ENCODE measurements around the gene CSE1L.
"Not testable (repeated sequence)": the region's sequence is repeated elsewhere in the genome, so short reads cannot be mapped to it uniquely, and the experiment has no call there.

Gene CSE1L

GRCh38 chr20:49063279-49063678 is 17.2 kb downstream of the CSE1L start:
- DNase-seq (ENCODE audit: low read depth) = no peak

- no peak for DNase-seq (ENCODE audit: low read depth)
Observed at GRCh38 chr20:49074521-49074920, 28.4 kb downstream of the CSE1L start.

DNA sequence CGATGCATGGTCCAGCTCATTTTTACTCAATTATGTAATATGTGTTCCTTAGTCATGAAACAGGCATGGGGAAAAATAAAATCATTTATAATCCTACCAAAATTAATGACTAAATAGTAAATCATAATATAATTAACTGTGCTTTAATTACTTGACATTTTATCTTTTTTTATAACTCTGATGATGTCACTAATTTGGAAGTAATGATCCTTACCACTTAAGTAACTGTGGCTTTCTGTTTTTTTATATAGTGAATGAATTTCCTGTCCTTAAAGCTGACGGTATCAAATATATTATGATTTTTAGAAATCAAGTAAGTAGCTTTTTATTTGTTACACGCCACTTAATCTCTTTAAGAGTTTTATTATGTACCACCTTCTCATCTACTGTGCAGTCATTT is 32.2 kb downstream of the CSE1L start:
- no peak for DNase-seq (ENCODE audit: low read depth)

- not testable (repeated sequence) for DNase-seq (ENCODE audit: low read depth)
Observed at GRCh38 chr20:49082295-49082694, 36.2 kb downstream of the CSE1L start.

DNA sequence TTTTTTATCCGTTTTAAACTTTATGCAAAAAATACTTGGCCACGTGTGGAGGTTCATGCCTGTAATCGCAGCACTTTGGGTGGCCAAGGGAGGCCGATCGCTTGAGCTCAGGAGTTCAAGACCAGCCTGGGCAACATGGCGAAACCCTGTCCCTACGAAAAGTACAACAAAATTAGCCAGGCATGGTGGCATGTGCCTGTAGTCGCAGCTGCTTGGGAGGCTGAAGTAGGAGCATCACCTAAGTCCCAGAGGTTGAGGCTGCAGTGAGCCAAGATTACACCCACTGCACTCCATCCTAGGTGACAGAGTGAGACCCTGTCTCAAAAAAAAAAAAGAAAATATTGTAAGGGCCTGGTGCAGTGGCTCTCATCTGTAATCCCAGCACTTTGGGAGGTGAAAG is 45.0 kb downstream of the CSE1L start:
- no peak for DNase-seq (ENCODE audit: low read depth)

DNA sequence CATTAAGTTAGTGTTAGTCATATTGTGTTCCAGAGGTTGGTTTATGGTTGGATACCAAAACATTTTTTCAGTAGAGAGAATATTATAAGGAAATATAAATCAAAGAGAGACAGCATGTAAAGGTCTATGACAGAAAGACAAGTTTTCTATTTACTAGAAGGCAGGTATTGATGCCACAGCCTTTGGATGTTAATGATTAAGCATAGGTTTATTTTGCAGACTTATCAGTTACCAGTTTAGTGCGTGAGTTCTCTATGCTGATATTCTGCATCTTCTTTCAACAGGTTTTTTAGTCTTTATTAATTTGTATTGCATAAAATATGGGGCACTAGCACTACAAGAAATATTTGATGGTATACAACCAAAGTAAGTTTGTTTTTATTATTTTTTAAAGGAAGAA is 45.6 kb downstream of the CSE1L start:
- DNase-seq (ENCODE audit: low read depth) = no peak

DNA sequence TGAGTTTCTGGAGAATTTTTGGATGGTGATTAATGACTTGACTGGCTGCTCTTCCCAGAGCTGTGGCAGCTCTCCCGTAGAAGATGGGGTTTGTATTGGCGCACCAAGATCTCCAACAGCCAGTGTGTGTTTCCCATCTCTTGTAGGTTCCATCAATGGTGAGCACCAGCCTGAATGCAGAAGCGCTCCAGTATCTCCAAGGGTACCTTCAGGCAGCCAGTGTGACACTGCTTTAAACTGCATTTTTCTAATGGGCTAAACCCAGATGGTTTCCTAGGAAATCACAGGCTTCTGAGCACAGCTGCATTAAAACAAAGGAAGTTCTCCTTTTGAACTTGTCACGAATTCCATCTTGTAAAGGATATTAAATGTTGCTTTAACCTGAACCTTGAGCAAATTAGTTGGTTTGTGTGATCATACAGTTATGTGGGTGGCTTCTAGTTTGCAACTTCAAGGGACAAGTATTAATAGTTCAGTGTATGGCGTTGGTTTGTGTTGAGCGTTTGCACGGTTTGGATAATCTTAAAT is 50.2 kb downstream of the CSE1L start:
- DNase-seq (ENCODE audit: low read depth) = no peak

DNA sequence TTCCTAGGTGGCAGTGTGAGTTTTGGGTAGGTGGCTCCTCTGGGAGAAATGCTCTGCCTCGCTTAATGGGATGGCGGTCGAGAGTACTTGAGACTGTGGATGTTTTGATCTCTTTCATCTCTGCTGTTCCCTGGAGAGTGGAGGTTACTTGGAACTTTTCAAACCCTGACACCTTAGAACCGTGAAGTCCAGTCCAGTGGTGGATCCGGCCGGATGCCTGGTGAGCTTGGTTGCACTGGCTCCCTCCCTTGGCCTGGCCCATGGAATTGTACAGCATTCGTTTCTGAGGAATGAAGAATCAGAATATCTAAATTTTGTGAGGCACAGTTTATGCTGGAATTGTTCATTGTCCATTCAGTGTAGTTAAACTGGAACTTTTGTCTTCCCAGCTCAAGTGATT is 51.0 kb downstream of the CSE1L start:
- DNase-seq (ENCODE audit: low read depth) = no peak

DNA sequence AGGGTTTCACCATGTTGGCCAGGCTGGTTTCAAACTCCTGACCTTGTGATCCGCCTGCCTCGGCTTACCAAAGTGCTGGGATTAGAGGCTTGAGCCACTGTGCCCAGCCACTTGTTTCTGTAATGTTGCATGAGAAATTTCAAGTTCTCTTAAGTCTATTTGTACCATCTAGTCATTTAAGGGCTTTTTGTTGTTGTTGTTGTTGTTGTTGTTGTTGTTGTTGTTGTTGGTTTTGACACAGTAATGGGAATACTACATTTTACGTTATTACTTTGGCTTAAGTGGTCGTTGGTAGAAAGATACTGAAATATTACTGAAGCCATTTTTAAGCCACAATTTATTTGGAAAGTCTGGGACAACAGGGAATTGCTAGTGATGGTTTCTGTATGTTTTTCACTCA is 52.0 kb downstream of the CSE1L start:
- DNase-seq (ENCODE audit: low read depth) = no peak

DNA sequence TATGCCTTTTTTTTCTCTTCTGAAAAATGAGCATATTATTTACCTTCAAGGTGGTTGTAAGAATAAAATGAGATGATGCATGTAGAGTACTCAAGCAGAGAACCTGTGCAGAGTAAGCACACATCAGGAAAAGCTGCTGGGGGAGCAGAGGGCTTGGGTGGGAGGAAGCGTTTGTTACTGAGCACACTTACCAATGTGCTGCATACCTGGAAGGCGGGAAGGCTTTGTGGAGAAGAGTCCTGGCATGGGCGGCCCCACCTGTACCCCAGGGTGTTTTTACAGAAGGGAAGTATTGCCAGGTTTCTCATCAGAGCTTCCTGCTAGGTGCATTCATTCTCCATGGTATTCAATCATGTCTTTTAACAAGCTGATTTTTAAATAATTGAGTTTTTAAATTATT is 52.9 kb downstream of the CSE1L start:
- no peak for DNase-seq (ENCODE audit: low read depth)

- not testable (repeated sequence) for DNase-seq (ENCODE audit: low read depth)
Observed at GRCh38 chr20:49100292-49100691, 54.2 kb downstream of the CSE1L start.

- no peak for DNase-seq (ENCODE audit: low read depth)
Observed at GRCh38 chr20:49100972-49101371, 54.9 kb downstream of the CSE1L start.

- DNase-seq (ENCODE audit: low read depth) = no peak
Observed at GRCh38 chr20:49103019-49103418, 56.9 kb downstream of the CSE1L start.

- no peak for DNase-seq (ENCODE audit: low read depth)
Observed at GRCh38 chr20:49103647-49104364, 57.7 kb downstream of the CSE1L start.

GRCh38 chr20:49104365-49104648 is 58.2 kb downstream of the CSE1L start:
- no peak for DNase-seq (ENCODE audit: low read depth)

GRCh38 chr20:49104979-49105547 is 59.0 kb downstream of the CSE1L start:
- DNase-seq (ENCODE audit: low read depth) = not testable (repeated sequence)

DNA sequence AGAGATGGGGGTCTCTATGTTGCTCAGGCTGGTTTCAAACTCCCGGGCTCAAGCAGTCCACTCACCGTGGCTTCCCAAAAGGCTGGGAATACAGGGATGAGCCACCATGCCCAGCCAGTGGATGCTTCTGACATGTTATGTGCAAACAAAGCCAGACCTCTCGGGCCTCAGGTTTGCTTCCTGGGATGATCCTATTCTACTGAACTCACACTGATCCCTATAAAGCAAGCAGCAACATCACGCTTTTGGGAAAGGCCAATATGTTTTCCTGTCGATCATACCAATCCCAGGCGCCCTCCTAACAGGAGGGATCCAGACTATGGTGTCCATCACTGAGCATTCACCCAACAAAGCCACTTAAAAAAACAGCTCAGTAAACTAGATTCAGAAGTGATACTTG is 60.2 kb downstream of the CSE1L start:
- no peak for DNase-seq (ENCODE audit: low read depth)

DNA sequence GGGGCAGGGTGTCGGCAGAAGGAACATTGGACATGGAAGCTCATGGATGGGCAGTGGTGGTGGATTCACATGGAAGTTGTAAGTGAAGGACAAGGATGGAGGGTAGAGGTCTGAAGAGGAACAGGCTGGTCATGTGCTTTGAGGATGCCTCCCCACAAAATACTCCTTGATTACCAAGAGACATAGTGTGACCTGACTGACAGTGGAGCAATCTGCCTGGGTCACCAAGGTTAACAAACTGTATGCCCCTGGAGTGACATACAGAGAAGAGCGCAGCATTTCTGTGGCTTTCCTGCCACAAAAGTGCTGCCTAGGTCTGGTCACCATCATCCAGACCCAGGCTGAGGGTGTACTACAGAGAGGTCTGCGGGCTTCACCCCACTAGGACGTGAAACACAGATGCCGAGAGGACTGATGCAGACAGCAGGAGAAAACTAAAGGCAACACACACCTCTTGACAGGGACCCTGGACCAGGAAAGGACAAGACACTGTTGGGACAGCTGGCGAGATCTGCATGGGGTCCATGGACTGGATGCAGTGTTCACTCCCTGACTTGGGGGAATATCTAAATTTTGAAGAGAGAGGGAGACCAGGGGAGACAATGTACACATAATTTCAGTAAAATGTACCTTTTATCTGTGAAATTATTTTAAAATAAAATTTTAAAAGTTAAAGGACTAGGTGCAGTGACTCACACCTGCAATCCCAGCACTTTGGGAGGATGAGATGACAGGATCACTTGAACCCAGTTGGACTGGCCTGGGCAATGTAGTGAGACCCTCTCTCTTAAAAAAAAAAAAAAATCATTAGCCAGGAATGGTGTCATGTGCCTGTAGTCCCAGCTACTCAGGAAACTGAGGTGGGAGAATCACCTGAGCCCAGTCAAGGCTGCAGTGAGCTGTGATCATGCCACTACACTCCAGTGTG is 64.9 kb downstream of the CSE1L start:
- no peak for DNase-seq (ENCODE audit: low read depth)

DNA sequence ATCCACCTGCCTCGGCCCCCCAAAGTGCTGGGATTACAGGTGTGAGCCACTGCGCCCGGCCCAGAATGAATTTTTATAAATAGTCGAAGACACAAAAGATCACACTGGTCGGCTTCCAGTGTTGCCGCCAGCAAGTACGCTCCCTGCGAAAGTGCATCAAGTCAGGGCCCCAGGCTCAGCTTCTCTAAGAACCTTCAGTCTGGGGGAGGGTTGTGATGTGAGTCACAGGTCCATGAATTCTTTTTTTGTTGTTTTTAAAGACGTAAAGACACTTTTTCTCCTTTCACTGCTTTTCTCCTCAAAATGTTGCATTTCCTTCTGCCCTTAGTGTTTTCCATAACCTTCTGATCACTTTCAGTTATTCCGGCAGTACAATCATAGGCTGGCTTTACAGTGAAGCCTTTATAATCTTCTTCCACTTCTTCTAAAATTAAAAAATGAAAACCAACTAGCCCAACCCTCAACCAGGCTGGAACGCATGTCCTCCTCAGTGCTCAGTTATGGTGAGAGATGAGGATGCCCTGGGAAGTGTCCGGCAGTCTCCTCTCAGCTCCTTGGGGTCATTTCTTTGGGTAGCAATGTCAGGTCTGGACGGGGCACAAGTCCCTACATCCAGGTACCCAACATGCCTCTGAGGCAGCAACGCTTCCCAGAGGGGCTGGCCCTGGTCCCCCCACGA is 66.6 kb downstream of the CSE1L start:
- DNase-seq (ENCODE audit: low read depth) = no peak

- DNase-seq (ENCODE audit: low read depth) = no peak
Observed at GRCh38 chr20:49115564-49115963, 69.5 kb downstream of the CSE1L start.

- no peak for DNase-seq (ENCODE audit: low read depth)
Observed at GRCh38 chr20:49118307-49118706, 72.2 kb downstream of the CSE1L start.

- no peak for DNase-seq (ENCODE audit: low read depth)
Observed at GRCh38 chr20:49119988-49120387, 73.9 kb downstream of the CSE1L start.
